Skeletal muscle tissue (tissue), 4 donors: ENCODE results near the gene COL25A1. TPM values are rescaled to one million over a fixed set of nuclear protein-coding genes. Genes with fewer than 3 reads are reported as not detected.

Experiments
- H3K27ac ChIP-seq: one replicate; pipeline ENCODE4 v1.7.0; 2013; ENCODE audit warnings: mild to moderate bottlenecking, low read depth, low read length, inconsistent platforms
- H3K27me3 ChIP-seq, 3 donors: one replicate each; pipeline ENCODE4 v1.7.0; 2013; ENCODE audit warnings: low read length in 3 of 3; ENCODE audit not compliant: control insufficient read depth in 3 of 3, insufficient read depth in 3 of 3
- H3K36me3 ChIP-seq, 3 donors: one replicate each; pipeline ENCODE4 v1.7.0; 2013; ENCODE audit warnings: low read length in 3 of 3; ENCODE audit not compliant: control insufficient read depth in 3 of 3, insufficient read depth in 3 of 3
- H3K4me1 ChIP-seq, 3 donors: one replicate each; pipeline ENCODE4 v1.7.0; 2013; ENCODE audit warnings: low read length in 3 of 3, mild to moderate bottlenecking in 3 of 3; ENCODE audit not compliant: control insufficient read depth in 3 of 3, insufficient read depth in 3 of 3
- H3K4me3 ChIP-seq, 3 donors: one replicate each; pipeline ENCODE4 v1.7.0; 2013; ENCODE audit warnings: low read length in 3 of 3
- H3K9ac ChIP-seq, 3 donors: one replicate each; pipeline ENCODE4 v1.7.0; 2013; ENCODE audit warnings: low read length in 3 of 3, mild to moderate bottlenecking in 3 of 3, moderate library complexity in 2 of 3, low read depth in 1 of 3
- H3K9me3 ChIP-seq, 3 donors: one replicate each; pipeline ENCODE4 v1.7.0; 2013; ENCODE audit warnings: low read length in 3 of 3; ENCODE audit not compliant: control insufficient read depth in 3 of 3
- total RNA-seq: library from RNA; depleted of rRNA; stranded (reverse); fragments of >200 nt; gene quantifications from one replicate; pipeline ENCODE4 v1.2.3, GENCODE V29; 2014
- donor health status: Osteomylitis.

Gene COL25A1
- total RNA-seq, 1 donor from 2014 or later = 3.7 TPM

DNA sequence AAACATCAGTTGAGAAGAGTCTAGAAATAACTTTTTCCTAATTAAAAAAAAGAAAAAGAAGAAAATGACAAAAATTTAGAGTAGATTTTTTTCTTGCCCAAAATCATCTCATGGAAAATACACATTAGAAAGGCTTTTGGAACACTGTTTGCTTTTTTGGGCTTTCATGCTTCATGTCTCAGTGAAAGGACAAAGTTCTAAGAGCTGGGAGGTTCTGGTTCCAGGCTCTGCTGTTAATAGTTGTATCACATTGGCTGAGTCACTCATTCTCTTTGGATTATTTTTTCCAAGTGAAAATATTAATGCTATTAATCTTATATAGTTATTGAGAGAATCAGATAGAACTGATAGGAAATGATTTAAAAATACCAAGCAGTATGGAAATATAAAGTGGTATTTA lies 506.7 kb downstream of the COL25A1 start:
- Histone ChIP-seq H3K36me3 (no peaks in the 10 kb centered on the region), H3K4me3 (no peak overlapping the region), H3K4me1 (peaks cover 0 to 3% (median 2%) of the 10 kb centered on the region in 3 donors), H3K27ac (no peak overlapping the region), H3K27me3 (no peaks in the 10 kb centered on the region), H3K9ac (no peak overlapping the region), H3K9me3 (no peaks in the 10 kb centered on the region)

DNA sequence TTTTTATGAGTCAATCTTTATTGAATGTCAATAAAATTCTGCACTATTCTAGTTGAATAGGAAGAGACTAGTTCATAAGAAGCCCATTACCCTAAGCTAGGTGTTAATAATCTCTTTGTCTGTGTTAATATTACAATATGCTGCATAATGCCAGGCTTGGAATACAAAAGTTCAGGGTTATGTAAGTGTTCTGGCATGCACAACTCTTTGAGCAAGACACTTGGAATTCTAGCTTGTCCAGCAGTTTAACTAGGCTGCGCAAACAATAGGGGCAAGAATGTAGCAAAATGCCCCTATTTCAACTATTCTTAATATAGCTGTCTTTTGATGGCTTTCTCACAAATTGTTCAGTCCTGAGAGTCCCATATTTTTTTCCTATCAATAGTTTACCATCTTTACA lies 508.3 kb downstream of the COL25A1 start:
- Histone ChIP-seq H3K4me1 (peaks cover 0 to 3% (median 2%) of the 10 kb centered on the region in 3 donors), H3K9me3 (no peaks in the 10 kb centered on the region), H3K27ac (no peak overlapping the region), H3K4me3 (no peak overlapping the region), H3K9ac (no peak overlapping the region), H3K27me3 (no peaks in the 10 kb centered on the region), H3K36me3 (no peaks in the 10 kb centered on the region)

DNA sequence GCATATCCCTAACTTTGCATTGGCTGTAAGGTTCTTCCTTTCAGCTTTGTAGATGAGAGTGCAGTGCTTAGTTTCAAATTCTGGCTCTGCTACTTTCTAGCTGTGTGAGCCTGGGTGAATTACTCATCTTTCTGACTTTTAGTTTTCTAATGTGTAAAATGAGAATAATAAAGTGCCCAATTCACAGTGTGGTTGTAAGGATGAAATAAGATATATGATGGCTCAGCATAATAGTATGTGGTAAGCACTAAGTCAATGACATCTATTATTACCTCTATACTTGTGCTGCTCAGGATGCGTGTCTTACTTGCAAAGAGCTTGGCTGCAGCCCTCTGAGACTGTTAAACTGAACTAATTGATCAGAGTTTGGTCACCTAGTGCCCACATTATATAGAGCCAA lies 509.0 kb downstream of the COL25A1 start:
- Histone ChIP-seq H3K9ac (no peak overlapping the region), H3K4me3 (no peak overlapping the region), H3K36me3 (no peaks in the 10 kb centered on the region), H3K27me3 (no peaks in the 10 kb centered on the region), H3K4me1 (peaks cover 0 to 3% (median 2%) of the 10 kb centered on the region in 3 donors), H3K27ac (no peak overlapping the region), H3K9me3 (no peaks in the 10 kb centered on the region)

GRCh38 chr4:108788731-108789130 lies 513.7 kb downstream of the COL25A1 start:
- H3K4me1 ChIP-seq = no peaks in the 10 kb centered on the region
- H3K4me3 ChIP-seq = no peak overlapping the region
- no peaks in the 10 kb centered on the region for H3K27me3 ChIP-seq
- no peak overlapping the region for H3K9ac ChIP-seq
- no peak overlapping the region for H3K27ac ChIP-seq
- H3K9me3 ChIP-seq = no peaks in the 10 kb centered on the region
- no peaks in the 10 kb centered on the region for H3K36me3 ChIP-seq

DNA sequence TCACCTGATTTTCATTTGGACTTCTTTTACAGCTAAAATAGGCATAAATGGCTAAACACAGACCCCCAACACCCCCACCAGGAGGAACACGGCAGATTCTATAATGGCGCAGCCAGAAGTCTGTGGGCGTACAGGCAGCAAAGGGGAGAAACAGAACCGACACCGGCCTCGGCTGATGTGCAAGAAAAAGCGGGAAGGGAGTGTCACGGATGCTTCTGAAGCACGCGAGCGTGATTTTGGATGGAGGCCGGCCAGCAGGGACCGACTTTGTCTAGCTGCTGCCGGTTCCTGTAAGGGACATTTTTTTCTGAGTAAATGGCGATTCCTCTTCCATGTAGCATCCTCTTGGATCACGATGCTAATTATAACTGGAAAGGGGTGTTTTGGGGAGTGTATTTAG lies 514.7 kb downstream of the COL25A1 start:
- no peak overlapping the region for H3K9ac ChIP-seq
- no peaks in the 10 kb centered on the region for H3K36me3 ChIP-seq
- no peak overlapping the region for H3K27ac ChIP-seq
- H3K9me3 ChIP-seq = no peaks in the 10 kb centered on the region
- H3K4me1 ChIP-seq = no peaks in the 10 kb centered on the region
- no peak overlapping the region for H3K4me3 ChIP-seq
- no peaks in the 10 kb centered on the region for H3K27me3 ChIP-seq

- Histone ChIP-seq H3K27me3 (no peaks in the 10 kb centered on the region), H3K4me1 (no peaks in the 10 kb centered on the region), H3K4me3 (no peak overlapping the region), H3K9ac (no peak overlapping the region), H3K36me3 (no peaks in the 10 kb centered on the region), H3K9me3 (no peaks in the 10 kb centered on the region), H3K27ac (no peak overlapping the region)
These were observed 515.4 kb downstream of the COL25A1 start for GRCh38 chr4:108787106-108787505.

GRCh38 chr4:108786351-108786750 lies 516.1 kb downstream of the COL25A1 start:
- H3K27me3 ChIP-seq = no peaks in the 10 kb centered on the region
- no peak overlapping the region for H3K9ac ChIP-seq
- H3K36me3 ChIP-seq = no peaks in the 10 kb centered on the region
- no peaks in the 10 kb centered on the region for H3K4me1 ChIP-seq
- H3K27ac ChIP-seq = no peak overlapping the region
- no peaks in the 10 kb centered on the region for H3K9me3 ChIP-seq
- H3K4me3 ChIP-seq = no peak overlapping the region

- H3K9me3 ChIP-seq = no peaks in the 10 kb centered on the region
- H3K4me1 ChIP-seq = no peaks in the 10 kb centered on the region
- no peaks in the 10 kb centered on the region for H3K27me3 ChIP-seq
- H3K36me3 ChIP-seq = no peaks in the 10 kb centered on the region
- no peak overlapping the region for H3K9ac ChIP-seq
- H3K4me3 ChIP-seq = no peak overlapping the region
- H3K27ac ChIP-seq = no peak overlapping the region
These were observed 518.6 kb downstream of the COL25A1 start for GRCh38 chr4:108783665-108784463.

DNA sequence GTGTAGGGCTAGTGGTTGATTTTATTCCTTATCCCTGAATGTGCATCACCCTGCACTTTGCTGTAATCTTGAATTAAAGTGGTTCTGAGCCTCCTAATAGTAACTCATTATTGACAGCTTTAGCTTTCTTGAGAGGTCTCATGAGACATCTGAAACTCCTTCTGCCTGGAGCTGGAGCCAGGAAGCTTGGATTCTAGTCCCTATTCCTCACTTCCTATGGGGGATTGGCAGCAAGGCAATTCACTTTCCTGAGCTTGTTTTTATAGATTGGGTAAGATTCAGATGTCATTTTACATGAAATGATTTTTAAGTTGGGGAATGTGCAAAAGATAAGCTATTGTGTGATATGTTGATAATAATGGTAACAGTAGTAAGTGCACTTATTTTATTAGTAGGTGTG lies 522.5 kb downstream of the COL25A1 start:
- no peaks in the 10 kb centered on the region for H3K27me3 ChIP-seq
- H3K9me3 ChIP-seq = no peaks in the 10 kb centered on the region
- no peaks in the 10 kb centered on the region for H3K36me3 ChIP-seq
- no peak overlapping the region for H3K9ac ChIP-seq
- peaks cover 0 to 2% (median 0%) of the 10 kb centered on the region in 3 donors for H3K4me1 ChIP-seq
- no peak overlapping the region for H3K27ac ChIP-seq
- H3K4me3 ChIP-seq = no peak overlapping the region

DNA sequence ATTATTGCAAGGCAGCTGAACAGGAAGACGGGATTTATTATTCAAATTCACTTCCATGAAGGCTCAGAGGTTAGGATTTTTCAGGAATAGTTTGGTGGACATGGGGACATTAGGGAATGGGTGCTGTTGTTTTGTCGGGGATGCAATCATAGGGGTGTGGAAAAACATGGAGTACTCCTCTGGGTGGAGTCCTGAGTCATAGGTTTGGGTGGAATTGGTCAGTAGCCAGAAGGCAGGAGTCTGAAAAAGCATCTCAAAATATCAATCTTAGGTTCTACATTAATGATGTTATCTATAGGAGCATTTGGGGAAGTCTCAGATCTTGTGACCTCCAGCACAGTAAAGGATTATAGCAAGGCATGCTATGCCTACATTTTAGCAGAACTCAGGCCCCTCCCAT lies 525.1 kb downstream of the COL25A1 start:
- H3K4me3 ChIP-seq = no peak overlapping the region
- no peaks in the 10 kb centered on the region for H3K27me3 ChIP-seq
- peaks cover 0 to 4% (median 0%) of the 10 kb centered on the region in 3 donors for H3K4me1 ChIP-seq
- no peaks in the 10 kb centered on the region for H3K9me3 ChIP-seq
- no peak overlapping the region for H3K9ac ChIP-seq
- no peak overlapping the region for H3K27ac ChIP-seq
- no peaks in the 10 kb centered on the region for H3K36me3 ChIP-seq
